Tibial nerve (tissue), 4 donors: Measurements from ENCODE around the gene THRA. TPM values are rescaled to one million over a fixed set of nuclear protein-coding genes. Genes with fewer than 3 reads are reported as not detected.

Experiments
- DNase-seq, 2 donors: peaks; one replicate each; pipeline ENCODE4 v3.0.0-alpha.2; 2019; ENCODE audit warnings: low spot score in 2 of 2
- H3K27ac ChIP-seq, 4 donors: fragments of 200-600 bp; sonication (generic) in 3 of 4; one replicate each; pipeline ENCODE4 v1.5.1; 2017 to 2019; ENCODE audit warnings: mild to moderate bottlenecking in 1 of 4
- H3K27me3 ChIP-seq, 2 donors: fragments of 200-600 bp; sonication (generic) in 1 of 2; one replicate each; pipeline versions ENCODE4 v1.5.1 to v1.6.0; 2017 to 2019
- H3K36me3 ChIP-seq, 3 donors: fragments of 200-600 bp; sonication (generic); one replicate each; pipeline ENCODE4 v1.5.1; 2018 to 2019
- H3K4me1 ChIP-seq, 4 donors: fragments of 200-600 bp; sonication (generic) in 3 of 4; one replicate each; pipeline ENCODE4 v1.5.1; 2017 to 2019
- H3K4me3 ChIP-seq, 4 donors: fragments of 200-600 bp; sonication (generic) in 3 of 4; one replicate each; pipeline ENCODE4 v1.5.1; 2017 to 2019; ENCODE audit warnings: mild to moderate bottlenecking in 1 of 4, moderate library complexity in 1 of 4
- H3K9me3 ChIP-seq, 4 donors: fragments of 200-600 bp; sonication (generic) in 3 of 4; one replicate each; pipeline ENCODE4 v1.5.1; 2017 to 2019
- CTCF ChIP-seq, 5 experiments: fragments of 200-600 bp in 3 of 5; fragments of 450-650 bp in 2 of 5; sonication (generic) in 3 of 5; IDR thresholded peaks; one replicate each; pipeline ENCODE4 v1.5.1; 2016 to 2019; ENCODE audit warnings: antibody characterized with exemption in 5 of 5, mild to moderate bottlenecking in 3 of 5, moderate library complexity in 2 of 5
- EP300 ChIP-seq, 2 donors: sonication (generic); formaldehyde crosslinking; IDR thresholded peaks; one replicate each; pipeline ENCODE4 v1.6.1; 2017; ENCODE audit warnings: antibody characterized with exemption in 2 of 2, mild to moderate bottlenecking in 1 of 2
- POLR2A ChIP-seq, 2 donors: fragments of 450-650 bp; IDR thresholded peaks; one replicate each; pipeline ENCODE4 v1.6.1; 2017; ENCODE audit warnings: antibody characterized with exemption in 2 of 2, mild to moderate bottlenecking in 2 of 2, moderate library complexity in 2 of 2
- WGBS, 2 donors: methylation state at CpG; one replicate each; pipeline ENCODE4 v1.1.5; 2018; 5-methylcytosine and 5-hydroxymethylcytosine counted together
- total RNA-seq, 4 donors: library from RNA; depleted of rRNA; stranded (reverse); fragments of >200 nt; gene quantifications; one replicate each; pipeline ENCODE4 v1.1.0, GENCODE V29; 2016

The THRA gene
- total RNA-seq, 4 donors from 2014 or later: 65.4 to 86.1 (median 78.4) TPM

- TF ChIP-seq POLR2A (IDR thresholded peaks at IDR 0.05): peak; percentile 96 to 97
- TF ChIP-seq CTCF (IDR thresholded peaks at IDR 0.05): peak in 2 of 5 experiments; percentile 20 to 47
- peak; percentile 98 for TF ChIP-seq EP300 (IDR thresholded peaks at IDR 0.05)
- Histone ChIP-seq H3K4me1 (peaks cover 11 to 80% (median 69%) of the 10 kb centered on the region in 4 donors), H3K27ac (peak overlapping the region; percentile 89 to 99 (median 98)), H3K36me3 (peaks cover 0 to 34% (median 20%) of the 10 kb centered on the region in 3 donors), H3K27me3 (no peaks in the 10 kb centered on the region), H3K4me3 (peak overlapping the region; percentile 72 to 96 (median 86)), H3K9me3 (no peaks in the 10 kb centered on the region)
- 0 to 1% methylated on average over 21 to 37 of the region's 52 CpGs for WGBS, 2 donors
- peak; percentile 100 for DNase-seq
Observed at GRCh38 chr17:40098846-40099618, 36.3 kb downstream of the THRA start.

DNA sequence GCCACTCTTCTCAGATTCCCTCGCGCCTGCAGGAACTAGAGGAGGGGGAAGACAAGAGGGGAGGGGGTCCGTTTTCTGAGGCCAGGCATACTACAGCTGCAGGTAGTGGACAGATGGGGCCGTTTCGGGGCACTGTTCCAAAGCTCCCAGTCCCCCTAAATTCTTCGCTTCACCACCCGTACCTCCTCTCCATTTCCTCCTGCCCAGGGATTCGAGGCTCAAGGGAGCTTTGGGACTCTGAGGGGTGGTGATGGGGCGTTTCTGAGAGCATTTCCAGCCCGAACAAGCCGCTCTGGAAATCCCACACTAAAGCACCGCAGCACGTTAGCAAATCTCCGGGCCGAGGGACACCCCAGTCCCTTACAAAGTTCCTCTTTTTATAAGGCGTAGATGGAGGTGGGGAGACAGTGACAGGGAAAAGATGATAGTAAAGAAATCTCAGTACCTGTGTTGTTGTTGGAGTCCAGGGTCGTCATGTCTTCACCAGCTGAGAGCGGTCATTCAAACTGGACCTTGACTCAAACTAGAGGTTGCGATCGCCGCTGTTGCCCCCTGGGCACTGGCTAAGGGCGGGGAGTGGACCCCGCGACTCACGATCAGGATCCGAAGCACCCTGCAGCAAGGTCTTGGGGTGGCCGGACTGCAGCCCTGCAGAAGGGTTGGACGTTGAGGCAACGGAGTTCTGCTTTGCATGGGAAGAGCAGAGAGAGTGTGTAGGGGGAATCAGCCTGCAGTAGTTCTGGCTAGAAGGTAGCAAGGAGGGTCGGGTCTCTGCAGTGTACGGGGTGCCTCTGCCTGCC, 37.1 kb downstream of the THRA start:
- Histone ChIP-seq H3K4me3 (peak overlapping the region; percentile 72 to 96 (median 86)), H3K9me3 (no peaks in the 10 kb centered on the region), H3K27ac (peak overlapping the region; percentile 89 to 99 (median 98)), H3K36me3 (peaks cover 0 to 26% (median 14%) of the 10 kb centered on the region in 3 donors), H3K4me1 (peaks cover 11 to 80% (median 74%) of the 10 kb centered on the region in 4 donors), H3K27me3 (no peaks in the 10 kb centered on the region)
- DNase-seq: peak in 1 of 2 donors; percentile 8
- TF ChIP-seq POLR2A (IDR thresholded peaks at IDR 0.05) (no peak), EP300 (IDR thresholded peaks at IDR 0.05) (no peak), CTCF (IDR thresholded peaks at IDR 0.05) (no peak)
- 1 to 3% methylated on average over 21 to 31 of the region's 31 CpGs for WGBS, 2 donors

DNA sequence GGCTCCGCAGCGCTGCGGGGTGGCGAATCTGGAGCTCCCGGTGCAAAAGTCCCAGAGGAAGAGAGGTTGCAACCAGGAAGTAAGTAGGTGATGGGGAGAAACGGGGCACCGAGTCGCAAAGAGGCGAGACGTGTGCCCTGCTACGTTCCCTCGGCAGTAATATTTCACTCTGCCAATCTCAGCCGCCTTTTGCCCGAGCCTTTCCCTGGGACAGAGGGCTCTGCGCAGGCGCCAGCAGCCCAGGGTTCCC, 37.6 kb downstream of the THRA start, which contains the start of gene NR1D1:
Gene NR1D1 (minus strand): TSS at position 171 of the 250 bp plus-strand sequence. CDS start 495 bp downstream, outside the sequence.
- H3K4me3 ChIP-seq: peak within 1 kb of the TSS; percentile 72 to 96 (median 86)
- WGBS, 2 donors: 0 to 1% methylated on average over 16 of the region's 16 CpGs
- no peak for DNase-seq
- peaks cover 11 to 80% (median 77%) of the 10 kb centered on the region in 4 donors for H3K4me1 ChIP-seq
- peak within 1 kb of the TSS; percentile 89 to 99 (median 98) for H3K27ac ChIP-seq
- H3K9me3 ChIP-seq: no peaks in the 10 kb centered on the region
- H3K27me3 ChIP-seq: no peaks in the 10 kb centered on the region
- no peak for TF ChIP-seq CTCF (IDR thresholded peaks at IDR 0.05)
- TF ChIP-seq POLR2A (IDR thresholded peaks at IDR 0.05): peak; percentile 66 to 96
- peak in 1 of 2 donors; percentile 99 for TF ChIP-seq EP300 (IDR thresholded peaks at IDR 0.05)
- H3K36me3 ChIP-seq: peaks cover 0 to 21% (median 13%) of the 10 kb centered on the region in 3 donors

DNA sequence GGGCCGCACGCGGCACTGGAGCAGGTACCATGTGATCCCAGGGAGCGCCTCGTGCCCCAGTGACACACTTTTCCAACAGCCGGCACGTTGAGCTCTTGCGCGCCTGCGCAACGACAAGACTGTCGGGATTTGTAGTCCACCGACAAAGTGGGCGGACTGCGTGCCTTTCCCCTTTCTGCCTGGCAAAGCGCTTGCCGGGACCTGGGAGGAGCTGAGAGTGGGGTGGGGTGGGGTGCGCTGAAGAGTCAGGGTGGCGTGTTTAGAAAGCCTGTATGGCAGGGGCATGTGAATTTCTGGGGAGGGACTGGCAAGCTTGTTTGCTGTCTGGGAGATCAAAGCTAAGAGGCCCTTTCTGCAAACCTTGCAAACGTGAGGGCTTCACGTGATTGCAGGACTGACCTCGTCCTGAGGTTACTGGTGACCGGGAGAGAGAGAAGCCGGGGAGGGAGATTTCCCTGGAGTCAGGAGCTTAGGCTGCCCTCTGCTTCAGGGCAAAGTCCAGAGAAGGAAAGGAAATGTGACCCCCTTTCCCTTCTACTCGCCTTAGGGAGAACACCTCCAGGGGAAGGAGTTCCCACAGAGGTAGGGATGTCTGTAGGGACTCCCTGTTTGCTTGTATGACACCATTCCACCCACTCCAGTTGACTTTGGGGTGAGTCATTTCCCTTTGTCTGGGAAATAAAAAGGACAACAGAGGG, 38.1 kb downstream of the THRA start:
- WGBS, 2 donors: 0% methylated on average over 21 to 25 of the region's 25 CpGs
- DNase-seq: peak; percentile 96 to 98
- no peaks in the 10 kb centered on the region for H3K27me3 ChIP-seq
- peak overlapping the region; percentile 89 to 99 (median 98) for H3K27ac ChIP-seq
- no peaks in the 10 kb centered on the region for H3K9me3 ChIP-seq
- H3K4me1 ChIP-seq: peaks cover 11 to 80% (median 77%) of the 10 kb centered on the region in 4 donors
- peak overlapping the region; percentile 72 to 96 (median 86) for H3K4me3 ChIP-seq
- TF ChIP-seq EP300 (IDR thresholded peaks at IDR 0.05) (peak; percentile 87 to 97), CTCF (IDR thresholded peaks at IDR 0.05) (peak in 1 of 5 experiments; percentile 45), POLR2A (IDR thresholded peaks at IDR 0.05) (peak; percentile 73 to 81)
- H3K36me3 ChIP-seq: peaks cover 0 to 16% (median 13%) of the 10 kb centered on the region in 3 donors
